Nephron (organoid): Measurements from ENCODE around the gene POGLUT2.

ENCODE experiments used
- H3K27ac Mint-ChIP-seq, 3 experiments: 2 replicates each; pipeline ENCODE4 v1.8.0; 2020; ENCODE audit warnings: mixed read lengths in 3 of 3, mild to moderate bottlenecking in 2 of 3, moderate library complexity in 1 of 3
- H3K27me3 Mint-ChIP-seq: 2 replicates; pipeline ENCODE4 v1.8.0; 2021; ENCODE audit warnings: low read depth, mild to moderate bottlenecking, moderate library complexity, mixed read lengths
- H3K36me3 Mint-ChIP-seq: 2 replicates; pipeline ENCODE4 v1.8.0; 2020; ENCODE audit warnings: low read depth, mixed read lengths
- H3K4me1 Mint-ChIP-seq: 2 replicates; pipeline ENCODE4 v1.8.0; 2020; ENCODE audit warnings: mixed read lengths
- H3K4me3 Mint-ChIP-seq, 3 experiments: 2 replicates each; pipeline ENCODE4 v1.8.0; 2020; ENCODE audit warnings: mild to moderate bottlenecking in 3 of 3, mixed read lengths in 3 of 3, moderate library complexity in 2 of 3
- H3K9me3 Mint-ChIP-seq: 2 replicates; pipeline ENCODE4 v1.8.0; 2020; ENCODE audit warnings: mixed read lengths
- TF ChIP-seq, protein P1 (sequence below), 3 experiments: fragments of 200-600 bp; sonication (generic); IDR thresholded peaks; one replicate each; pipeline ENCODE4 v1.5.0; 2021; ENCODE audit warnings: antibody characterized with exemption in 3 of 3; ENCODE audit not compliant: unreplicated experiment in 3 of 3

POGLUT2 gene

DNA sequence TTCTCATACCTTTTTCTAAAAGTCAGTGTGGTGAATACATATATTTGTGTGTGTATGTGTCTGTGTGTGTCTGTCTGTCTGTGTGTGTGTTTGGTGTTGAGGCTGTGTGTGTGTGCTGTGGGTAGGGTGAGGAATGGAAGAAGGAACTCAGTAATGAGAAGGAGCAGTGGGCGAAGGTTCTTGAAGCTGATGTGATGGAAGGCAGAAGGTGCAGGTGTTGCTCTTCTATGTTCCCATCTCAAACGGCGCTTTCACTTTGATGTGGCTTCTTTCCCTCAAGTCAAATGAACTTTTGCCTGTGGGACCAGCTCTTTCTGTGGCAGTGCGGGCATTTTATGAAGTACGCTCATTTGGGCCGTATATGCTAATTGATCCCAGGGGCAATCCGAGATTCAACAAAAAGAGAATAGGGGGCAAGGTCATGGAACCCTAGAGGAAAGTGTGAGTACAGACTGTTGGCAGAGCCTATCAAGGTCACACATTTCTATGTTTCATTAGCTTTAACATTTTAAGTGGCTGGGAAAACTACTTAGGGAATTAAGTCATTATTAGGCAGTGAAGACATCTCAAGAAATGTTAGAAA lies 15.3 kb upstream of the POGLUT2 start:
- H3K4me3 Mint-ChIP-seq = no peak overlapping the region
- peaks cover 10% of the 10 kb centered on the region for H3K9me3 Mint-ChIP-seq
- peaks cover 73% of the 10 kb centered on the region for H3K36me3 Mint-ChIP-seq
- no peaks in the 10 kb centered on the region for H3K27me3 Mint-ChIP-seq
- H3K27ac Mint-ChIP-seq = peak overlapping the region; percentile 38 to 81 (median 51)
- peaks cover 7% of the 10 kb centered on the region for H3K4me1 Mint-ChIP-seq
- TF ChIP-seq, protein P1, sequence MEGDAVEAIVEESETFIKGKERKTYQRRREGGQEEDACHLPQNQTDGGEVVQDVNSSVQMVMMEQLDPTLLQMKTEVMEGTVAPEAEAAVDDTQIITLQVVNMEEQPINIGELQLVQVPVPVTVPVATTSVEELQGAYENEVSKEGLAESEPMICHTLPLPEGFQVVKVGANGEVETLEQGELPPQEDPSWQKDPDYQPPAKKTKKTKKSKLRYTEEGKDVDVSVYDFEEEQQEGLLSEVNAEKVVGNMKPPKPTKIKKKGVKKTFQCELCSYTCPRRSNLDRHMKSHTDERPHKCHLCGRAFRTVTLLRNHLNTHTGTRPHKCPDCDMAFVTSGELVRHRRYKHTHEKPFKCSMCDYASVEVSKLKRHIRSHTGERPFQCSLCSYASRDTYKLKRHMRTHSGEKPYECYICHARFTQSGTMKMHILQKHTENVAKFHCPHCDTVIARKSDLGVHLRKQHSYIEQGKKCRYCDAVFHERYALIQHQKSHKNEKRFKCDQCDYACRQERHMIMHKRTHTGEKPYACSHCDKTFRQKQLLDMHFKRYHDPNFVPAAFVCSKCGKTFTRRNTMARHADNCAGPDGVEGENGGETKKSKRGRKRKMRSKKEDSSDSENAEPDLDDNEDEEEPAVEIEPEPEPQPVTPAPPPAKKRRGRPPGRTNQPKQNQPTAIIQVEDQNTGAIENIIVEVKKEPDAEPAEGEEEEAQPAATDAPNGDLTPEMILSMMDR (IDR thresholded peaks at IDR 0.05; ENCODE audit: unreplicated experiment in 3 of 3) = no peak

DNA sequence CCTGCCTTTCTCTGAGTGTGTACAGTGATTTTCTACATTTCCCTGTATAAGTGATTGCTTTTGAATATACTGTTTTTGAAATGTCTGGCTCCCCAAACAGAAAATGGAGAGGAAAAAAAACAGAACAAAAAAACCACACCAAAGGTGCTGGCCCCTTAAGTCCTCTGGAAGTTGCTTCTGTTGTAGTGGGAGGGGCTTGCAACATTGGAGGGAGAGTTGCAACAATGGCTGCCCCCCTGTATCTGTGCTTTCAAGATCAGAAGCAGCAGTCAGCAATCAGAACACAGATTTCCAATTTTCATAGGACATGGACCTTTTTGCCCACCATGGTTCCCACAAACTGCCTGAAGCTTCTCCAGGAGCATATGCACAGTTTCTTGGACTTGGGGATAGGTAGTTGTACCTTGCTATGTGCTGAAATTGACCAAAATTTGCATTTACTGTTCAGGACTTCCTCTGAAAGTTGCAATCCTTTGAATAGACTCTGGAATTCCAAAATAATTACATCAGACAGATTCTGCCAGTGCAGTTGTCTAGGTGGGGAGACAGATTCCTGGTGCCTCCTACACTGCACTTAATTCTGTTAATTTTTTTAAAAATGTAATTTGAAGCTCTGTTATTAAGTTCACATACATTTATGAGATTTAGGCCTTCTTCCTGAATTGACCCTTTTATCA lies 14.0 kb upstream of the POGLUT2 start:
- Mint-ChIP-seq H3K27ac (peak overlapping the region; percentile 51 to 82 (median 74)), H3K4me1 (peaks cover under 1% of the 10 kb centered on the region), H3K4me3 (no peak overlapping the region), H3K9me3 (peaks cover 10% of the 10 kb centered on the region), H3K27me3 (no peaks in the 10 kb centered on the region), H3K36me3 (peaks cover 72% of the 10 kb centered on the region)
- TF ChIP-seq, protein P1 (IDR thresholded peaks at IDR 0.05; ENCODE audit: unreplicated experiment in 3 of 3) = no peak

DNA sequence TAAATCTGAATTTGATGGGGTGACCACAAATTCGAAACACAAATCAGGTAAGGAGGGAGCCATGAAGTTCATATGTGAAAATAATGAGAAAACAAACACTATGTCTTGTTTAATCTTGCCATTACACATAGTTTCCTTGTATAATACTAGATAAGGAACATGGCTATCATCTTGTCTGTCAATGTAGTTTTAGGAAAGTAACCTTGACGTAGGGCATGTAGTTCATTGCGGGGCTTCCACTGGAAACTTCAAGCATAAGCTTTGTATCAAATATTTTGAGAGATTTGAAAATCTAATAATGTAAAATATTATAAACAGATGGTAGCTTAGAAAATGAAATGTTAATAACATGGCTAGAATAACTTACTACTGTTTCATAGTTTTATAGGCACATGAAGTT lies 8.9 kb upstream of the POGLUT2 start:
- Mint-ChIP-seq H3K27ac (no peak overlapping the region), H3K27me3 (no peaks in the 10 kb centered on the region), H3K9me3 (peaks cover 12% of the 10 kb centered on the region), H3K36me3 (peaks cover 74% of the 10 kb centered on the region), H3K4me3 (no peak overlapping the region), H3K4me1 (no peaks in the 10 kb centered on the region)
- TF ChIP-seq, protein P1 (IDR thresholded peaks at IDR 0.05; ENCODE audit: unreplicated experiment in 3 of 3) = no peak

DNA sequence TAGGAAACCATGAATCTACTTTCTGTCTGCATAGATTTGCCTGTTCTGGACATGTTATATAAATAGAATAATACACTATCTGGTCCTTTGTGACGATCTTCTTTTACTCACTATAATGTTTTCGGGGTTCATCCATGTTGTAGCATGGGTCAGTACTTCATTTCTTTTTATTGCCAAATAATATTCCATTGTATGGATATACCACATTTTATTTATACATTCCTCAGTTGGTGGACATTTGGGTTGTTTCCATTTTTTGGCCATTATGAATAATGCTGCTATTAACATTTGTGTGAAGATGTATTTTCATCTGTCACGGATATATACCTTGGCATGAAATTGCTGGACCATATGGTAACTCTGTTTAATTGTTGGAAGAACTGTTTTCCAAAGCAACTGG lies 6.9 kb upstream of the POGLUT2 start:
- Mint-ChIP-seq H3K4me1 (peaks cover 14% of the 10 kb centered on the region), H3K9me3 (peaks cover 7% of the 10 kb centered on the region), H3K36me3 (peaks cover 54% of the 10 kb centered on the region), H3K4me3 (no peak overlapping the region), H3K27ac (no peak overlapping the region), H3K27me3 (no peaks in the 10 kb centered on the region)
- TF ChIP-seq, protein P1 (IDR thresholded peaks at IDR 0.05; ENCODE audit: unreplicated experiment in 3 of 3) = no peak

DNA sequence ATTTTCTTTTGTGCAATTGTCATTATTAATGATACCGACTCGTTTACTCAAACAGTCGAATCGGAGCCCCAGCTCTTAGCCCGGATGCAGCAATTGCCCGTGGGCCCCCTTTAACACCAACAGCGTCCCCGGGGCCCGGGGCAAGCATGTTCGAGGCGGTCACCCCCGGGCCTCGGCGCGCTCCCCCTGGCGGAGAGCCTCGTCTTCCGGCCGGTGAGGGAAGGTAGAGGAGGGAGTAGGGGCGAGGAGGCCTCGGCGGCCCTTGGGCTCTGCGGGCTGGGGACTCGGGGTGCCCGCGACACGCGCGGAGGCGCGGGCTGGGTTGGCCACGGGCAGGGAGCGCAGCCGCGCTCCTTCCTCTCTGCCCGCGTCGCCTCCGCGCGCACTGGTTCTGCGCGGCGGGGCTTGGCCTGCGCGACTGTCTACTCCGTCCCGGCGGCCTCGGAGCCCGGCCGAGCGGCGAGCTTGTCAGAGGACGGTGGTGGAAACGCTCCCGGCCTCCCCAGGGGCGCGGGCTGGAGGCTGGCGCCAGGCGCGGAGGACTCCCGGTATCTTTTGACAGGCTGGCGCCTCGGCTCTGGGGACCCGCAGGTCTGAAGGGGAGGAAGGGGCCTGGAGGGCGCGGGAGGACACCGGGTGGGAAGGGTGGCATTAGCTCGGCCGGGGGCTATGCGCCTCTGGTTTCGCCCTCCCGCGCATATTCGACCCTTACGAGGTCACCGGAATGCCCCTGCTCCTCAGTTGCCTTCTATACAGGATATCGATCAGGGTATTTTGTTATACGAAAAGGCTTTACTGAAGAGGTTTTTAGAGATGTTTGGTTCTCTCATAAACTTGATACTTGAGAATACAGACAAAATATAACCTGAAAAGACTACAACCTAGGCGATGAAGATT lies 1.6 kb upstream of the POGLUT2 start:
- H3K36me3 Mint-ChIP-seq = peaks cover 16% of the 10 kb centered on the region
- H3K4me3 Mint-ChIP-seq = peak overlapping the region; percentile 98
- no peaks in the 10 kb centered on the region for H3K27me3 Mint-ChIP-seq
- TF ChIP-seq, protein P1 (IDR thresholded peaks at IDR 0.05; ENCODE audit: unreplicated experiment in 3 of 3) = peak; percentile 81 to 83 (median 82)
- H3K9me3 Mint-ChIP-seq = no peaks in the 10 kb centered on the region
- H3K27ac Mint-ChIP-seq = peak overlapping the region; percentile 85 to 91 (median 90)
- H3K4me1 Mint-ChIP-seq = peaks cover 28% of the 10 kb centered on the region
